ENCODE data around the gene TNRC6C. TPM values are rescaled to one million over a fixed set of nuclear protein-coding genes. Genes with fewer than 3 reads are reported as not detected.

TNRC6C gene
- total RNA-seq, 3 donors from 2014 or later (not counting 1 experiment from before 2014, with no cell fraction given): 74.3 to 100 (median 76.3) TPM

GRCh38 chr17:78005452-78006171 lies 47.1 kb downstream of the TNRC6C start:
- H3K4me3 Mint-ChIP-seq: no peak overlapping the region
- Histone ChIP-seq H3K4me1 (ENCODE audit: control insufficient read depth, insufficient read depth, low read length) (no peaks in the 10 kb centered on the region), H3K9me3 (ENCODE audit: control insufficient read depth, insufficient read depth, low read length) (no peaks in the 10 kb centered on the region), H3K36me3 (ENCODE audit: control insufficient read depth, insufficient read depth, low read length) (peaks cover 24% of the 10 kb centered on the region), H3K27me3 (ENCODE audit: control insufficient read depth, insufficient read depth, low read length) (no peaks in the 10 kb centered on the region), H3K27ac (ENCODE audit: low read length) (no peak overlapping the region), H3K4me3 (ENCODE audit: low read length) (no peak overlapping the region)
- peaks cover 13% of the 10 kb centered on the region for H3K36me3 Mint-ChIP-seq
- TF ChIP-seq CTCF (IDR thresholded peaks at IDR 0.05): no peak
- no peaks in the 10 kb centered on the region for H3K9me3 Mint-ChIP-seq
- no peaks in the 10 kb centered on the region for H3K27me3 Mint-ChIP-seq (ENCODE audit: low read depth in 2 of 2)
- 94% methylated on average over 2 of the region's 3 CpGs for WGBS (ENCODE audit: insufficient coverage)
- peak overlapping the region in 1 of 2 donors; percentile 36 for H3K27ac Mint-ChIP-seq
- ATAC-seq: no peak
- H3K4me1 Mint-ChIP-seq: peaks cover 25 to 32% of the 10 kb centered on the region in 2 donors
- no peak for DNase-seq
- intact Hi-C loops (cut with micrococcal nuclease): no loop called here

- peaks cover 27 to 30% of the 10 kb centered on the region in 2 donors for H3K4me1 Mint-ChIP-seq
Measured at GRCh38 chr17:78006338-78006737, 47.8 kb downstream of the TNRC6C start.

GRCh38 chr17:78007647-78008046 lies 49.1 kb downstream of the TNRC6C start:
- Histone ChIP-seq H3K36me3 (ENCODE audit: control insufficient read depth, insufficient read depth, low read length) (peaks cover 33% of the 10 kb centered on the region), H3K27ac (ENCODE audit: low read length) (no peak overlapping the region), H3K9me3 (ENCODE audit: control insufficient read depth, insufficient read depth, low read length) (no peaks in the 10 kb centered on the region), H3K27me3 (ENCODE audit: control insufficient read depth, insufficient read depth, low read length) (no peaks in the 10 kb centered on the region), H3K4me3 (ENCODE audit: low read length) (no peak overlapping the region), H3K4me1 (ENCODE audit: control insufficient read depth, insufficient read depth, low read length) (no peaks in the 10 kb centered on the region)
- 100% methylated on average over 1 of the region's 2 CpGs for WGBS (ENCODE audit: insufficient coverage)
- Mint-ChIP-seq H3K9me3 (no peaks in the 10 kb centered on the region), H3K36me3 (peaks cover 13% of the 10 kb centered on the region), H3K4me3 (no peak overlapping the region), H3K27me3 (ENCODE audit: low read depth in 2 of 2) (no peaks in the 10 kb centered on the region), H3K4me1 (peaks cover 24 to 39% of the 10 kb centered on the region in 2 donors), H3K27ac (no peak overlapping the region)
- intact Hi-C loops (cut with micrococcal nuclease): no loop called here
- ATAC-seq (no peak), DNase-seq (no peak)
- TF ChIP-seq CTCF (IDR thresholded peaks at IDR 0.05): no peak

More at GRCh38 chr17:78006338-78006737, 47.8 kb downstream of the TNRC6C start:
- H3K27ac ChIP-seq (ENCODE audit: low read length): no peak overlapping the region
- no peaks in the 10 kb centered on the region for H3K4me1 ChIP-seq (ENCODE audit: control insufficient read depth, insufficient read depth, low read length)
- peak overlapping the region in 1 of 2 donors; percentile 1 for H3K27ac Mint-ChIP-seq
- H3K36me3 ChIP-seq (ENCODE audit: control insufficient read depth, insufficient read depth, low read length): peaks cover 24% of the 10 kb centered on the region
- DNase-seq (no peak), ATAC-seq (no peak)
- H3K27me3 ChIP-seq (ENCODE audit: control insufficient read depth, insufficient read depth, low read length): no peaks in the 10 kb centered on the region
- H3K9me3 Mint-ChIP-seq: no peaks in the 10 kb centered on the region
- peaks cover 13% of the 10 kb centered on the region for H3K36me3 Mint-ChIP-seq
- no peaks in the 10 kb centered on the region for H3K9me3 ChIP-seq (ENCODE audit: control insufficient read depth, insufficient read depth, low read length)
- TF ChIP-seq CTCF (IDR thresholded peaks at IDR 0.05): no peak
- intact Hi-C loops (cut with micrococcal nuclease): no loop called here
- H3K4me3 Mint-ChIP-seq: no peak overlapping the region
- H3K4me3 ChIP-seq (ENCODE audit: low read length): no peak overlapping the region
- H3K27me3 Mint-ChIP-seq (ENCODE audit: low read depth in 2 of 2): no peaks in the 10 kb centered on the region

DNA sequence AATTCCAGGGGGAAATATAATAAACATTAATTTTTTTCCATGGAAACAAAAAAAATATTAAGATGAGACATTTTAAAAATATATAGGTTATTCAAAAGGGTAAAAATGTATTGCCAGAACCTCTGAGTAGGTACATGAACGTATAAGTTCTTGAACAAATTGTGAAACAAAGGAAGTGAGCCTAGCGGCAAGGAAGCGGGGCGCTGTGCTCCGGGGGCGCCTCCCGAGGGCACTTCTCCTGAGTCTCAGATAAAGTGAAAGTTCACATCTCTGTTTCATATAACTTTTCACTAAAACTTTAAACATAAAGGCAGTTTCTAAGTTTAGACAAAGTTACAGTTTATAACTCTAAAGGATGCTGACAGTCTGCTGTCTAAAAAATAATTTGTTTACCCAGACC lies 52.3 kb downstream of the TNRC6C start:
- Mint-ChIP-seq H3K27me3 (ENCODE audit: low read depth in 2 of 2) (no peaks in the 10 kb centered on the region), H3K4me1 (peaks cover 23 to 31% of the 10 kb centered on the region in 2 donors), H3K27ac (peak overlapping the region in 1 of 2 donors; percentile 27), H3K4me3 (no peak overlapping the region), H3K36me3 (peaks cover 5% of the 10 kb centered on the region), H3K9me3 (no peaks in the 10 kb centered on the region)
- H3K4me1 ChIP-seq (ENCODE audit: control insufficient read depth, insufficient read depth, low read length): no peaks in the 10 kb centered on the region
- peaks cover 36% of the 10 kb centered on the region for H3K36me3 ChIP-seq (ENCODE audit: control insufficient read depth, insufficient read depth, low read length)
- no peak overlapping the region for H3K27ac ChIP-seq (ENCODE audit: low read length)
- ATAC-seq (no peak), DNase-seq (peak in 1 of 2 donors; percentile 50)
- no peak for TF ChIP-seq CTCF (IDR thresholded peaks at IDR 0.05)
- H3K27me3 ChIP-seq (ENCODE audit: control insufficient read depth, insufficient read depth, low read length): no peaks in the 10 kb centered on the region
- H3K9me3 ChIP-seq (ENCODE audit: control insufficient read depth, insufficient read depth, low read length): no peaks in the 10 kb centered on the region
- WGBS (ENCODE audit: insufficient coverage): 37% methylated on average over 7 of the region's 7 CpGs
- H3K4me3 ChIP-seq (ENCODE audit: low read length): no peak overlapping the region
- intact Hi-C loops (cut with micrococcal nuclease): no loop called here
